HG03135 (cell line): ENCODE results near the gene ARL17A.
"Not testable (repeated sequence)": the region's sequence is repeated elsewhere in the genome, so short reads cannot be mapped to it uniquely, and the experiment has no call there.

ENCODE experiments used
- ATAC-seq: cut with Tn5 transposase; IDR thresholded peaks from one replicate; pipeline ENCODE4 v1.9.1; 2021; ENCODE audit warnings: mild to moderate bottlenecking, moderate library complexity; ENCODE audit not compliant: unreplicated experiment

Gene ARL17A

DNA sequence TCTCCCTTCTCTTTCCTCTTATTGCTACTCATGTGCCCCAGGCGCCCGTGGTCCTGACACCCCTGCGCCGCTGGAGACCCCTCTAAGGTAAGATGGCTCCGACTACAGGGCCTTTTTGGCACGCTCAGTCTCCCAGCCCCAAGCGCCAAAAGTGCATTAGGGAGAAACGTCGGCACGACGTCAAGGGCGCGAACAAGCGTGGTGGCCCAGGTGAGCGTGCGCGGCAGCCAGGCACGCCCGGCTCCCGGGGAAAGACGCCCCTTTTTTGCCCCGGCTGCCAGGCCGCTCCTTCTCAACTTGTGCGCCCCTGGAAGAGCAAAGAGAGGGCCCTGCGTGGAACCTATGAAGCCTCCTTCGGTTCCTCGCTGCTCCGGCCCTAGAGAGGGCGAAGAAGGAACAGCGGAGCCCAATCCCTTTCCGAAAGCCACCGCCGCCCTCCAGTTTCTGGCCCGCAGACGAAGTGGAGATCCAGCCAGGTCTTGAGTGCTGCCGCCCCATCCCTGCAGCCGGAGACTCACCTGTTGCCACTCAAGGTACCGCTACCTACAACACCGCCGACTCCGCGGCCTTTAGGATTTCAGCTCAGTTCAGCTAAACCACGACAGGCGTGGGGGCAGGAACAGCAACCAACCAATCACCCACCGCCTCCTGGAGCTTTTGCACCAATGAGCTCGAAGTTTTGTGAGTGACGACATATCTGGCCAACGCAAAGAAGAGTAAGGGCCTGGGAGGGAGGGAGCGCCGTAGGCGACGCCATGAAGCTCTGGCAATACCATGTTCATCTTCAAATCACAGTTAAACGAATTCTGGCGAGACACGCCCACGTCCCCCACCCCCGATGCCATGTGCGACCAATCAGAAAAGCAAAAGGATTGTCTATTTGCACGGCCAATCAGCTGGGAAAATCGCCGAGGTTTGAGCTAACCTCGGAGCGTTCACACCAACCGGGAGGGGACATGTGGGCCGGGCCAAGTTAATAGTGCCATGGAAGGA, at the start of gene ARL17A:
Gene ARL17A (minus strand): TSS at position 609 of the 993 bp plus-strand sequence. CDS start 3,369 bp downstream, outside the sequence.
- peak; percentile 91 for ATAC-seq

GRCh38 chr17:46628753-46629436, 49.4 kb upstream of the ARL17A start:
- ATAC-seq = peak; percentile 59

- ATAC-seq = not testable (repeated sequence)
These were observed 48.0 kb upstream of the ARL17A start for GRCh38 chr17:46627452-46627851.

DNA sequence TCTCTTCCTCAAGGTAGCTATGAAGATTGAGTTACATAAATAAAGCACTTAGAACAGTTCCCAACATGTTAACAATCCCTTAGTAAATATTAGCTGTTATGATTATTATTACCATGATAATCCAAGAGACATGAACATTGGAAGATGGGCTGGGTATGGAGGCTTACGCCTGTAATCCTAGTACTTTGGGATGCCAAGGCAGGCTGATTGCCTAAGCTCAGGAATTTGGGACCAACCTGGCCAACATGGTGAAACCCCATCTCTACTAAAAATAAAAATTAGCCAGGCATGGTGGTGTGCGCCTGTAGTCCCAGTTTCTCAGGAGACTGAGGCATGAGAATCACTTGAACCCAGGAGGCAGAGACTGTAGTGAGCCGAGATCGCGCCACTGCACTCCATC, 45.2 kb upstream of the ARL17A start:
- ATAC-seq = not testable (repeated sequence)

GRCh38 chr17:46623790-46624189, 44.3 kb upstream of the ARL17A start:
- not testable (repeated sequence) for ATAC-seq

DNA sequence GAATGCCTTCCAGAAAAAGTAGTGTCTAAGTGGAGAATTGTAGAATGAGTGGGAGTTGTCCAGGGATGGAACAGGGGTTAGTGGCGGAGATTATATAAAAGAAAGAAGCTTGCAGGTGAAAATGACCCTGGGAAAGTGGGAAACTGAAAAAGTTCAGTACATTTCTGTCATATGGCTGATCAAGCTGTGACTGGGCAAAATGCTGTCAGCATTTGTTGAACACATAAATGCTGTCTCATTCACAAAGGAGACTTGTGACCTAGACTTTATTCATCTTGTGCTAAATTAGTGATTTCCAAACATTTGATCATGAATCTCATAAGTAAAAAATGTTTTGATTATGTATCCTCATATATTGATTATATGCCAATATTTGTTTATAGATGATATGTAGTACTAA, 39.5 kb upstream of the ARL17A start:
- ATAC-seq = not testable (repeated sequence)

- not testable (repeated sequence) for ATAC-seq
These were observed 37.6 kb upstream of the ARL17A start for GRCh38 chr17:46617121-46617520.

DNA sequence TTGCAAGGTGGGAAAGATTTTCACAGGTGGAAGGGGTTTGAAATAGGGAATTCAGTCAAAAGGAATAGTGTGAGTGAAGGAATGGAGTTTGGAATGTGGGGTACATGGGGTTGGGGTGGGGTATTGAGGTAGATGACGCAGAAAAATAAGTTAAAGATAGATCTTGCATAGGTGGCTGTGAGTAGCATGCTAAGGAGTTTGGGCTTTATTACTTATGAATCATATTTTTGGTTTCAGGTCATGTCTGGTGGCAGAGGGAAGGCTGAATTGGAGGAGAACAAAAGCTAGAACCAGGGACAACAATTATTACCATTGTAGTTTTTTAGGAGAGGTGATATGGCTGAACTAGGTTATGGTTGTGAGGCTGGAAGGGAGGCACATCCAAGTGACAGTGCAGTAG, 34.4 kb upstream of the ARL17A start:
- not testable (repeated sequence) for ATAC-seq

DNA sequence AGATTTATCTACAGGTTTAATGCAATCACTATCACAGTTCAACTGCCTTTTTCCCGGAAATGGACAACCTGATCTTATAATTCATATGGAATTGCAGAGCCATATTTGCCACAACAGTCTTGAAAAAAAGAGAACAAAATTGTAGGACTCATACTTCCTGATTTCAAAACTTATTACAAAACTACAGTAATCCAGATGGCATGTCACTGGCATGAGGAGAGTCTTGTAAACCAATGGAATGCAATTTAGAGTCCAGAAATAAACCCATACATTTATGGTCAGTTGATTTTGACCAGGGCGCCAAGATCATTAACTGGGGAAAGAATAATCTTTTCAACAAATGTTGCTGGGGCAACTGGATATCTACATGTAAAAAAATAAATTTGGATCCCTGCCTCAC, 31.8 kb upstream of the ARL17A start:
- not testable (repeated sequence) for ATAC-seq

DNA sequence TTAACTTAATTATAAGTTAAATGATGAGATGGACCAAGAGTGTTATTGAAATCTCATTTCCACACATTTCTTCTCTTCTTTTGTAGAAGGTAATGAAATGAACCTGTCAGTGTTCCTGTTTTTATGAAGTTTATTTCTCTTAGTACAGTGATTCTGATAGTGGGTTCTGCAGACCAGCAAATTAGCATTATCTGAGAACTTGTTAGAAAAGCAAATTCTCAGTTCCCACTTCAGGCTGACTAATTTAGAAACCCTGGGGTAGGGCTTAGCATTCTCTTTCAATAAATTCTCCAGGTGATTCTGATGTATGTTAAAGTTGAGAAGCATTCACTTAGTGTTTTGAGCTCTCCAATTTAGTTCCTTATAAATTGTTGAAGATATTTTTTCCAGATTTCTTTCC, 23.6 kb upstream of the ARL17A start:
- ATAC-seq = peak; percentile 86

DNA sequence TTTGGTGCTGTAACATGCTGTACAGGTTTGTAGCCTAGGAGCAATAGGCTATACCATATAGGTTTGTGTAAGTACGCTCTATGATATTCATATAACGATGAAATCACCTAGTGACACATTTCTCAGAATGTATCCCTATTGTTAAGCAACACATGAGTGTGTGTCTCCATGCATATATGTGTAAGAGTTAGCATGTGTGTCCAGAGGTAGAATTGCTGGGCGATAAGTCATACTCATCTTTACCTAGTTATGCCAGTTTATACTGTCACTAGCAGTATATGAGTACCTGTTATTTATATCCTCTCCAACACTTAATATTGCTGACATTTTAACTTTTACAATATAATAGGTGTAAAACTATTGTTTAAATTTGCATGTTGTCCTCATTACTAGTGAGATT, 21.3 kb upstream of the ARL17A start:
- ATAC-seq = not testable (repeated sequence)

- ATAC-seq = peak; percentile 57
These were observed 18.9 kb upstream of the ARL17A start for GRCh38 chr17:46598344-46598931.

DNA sequence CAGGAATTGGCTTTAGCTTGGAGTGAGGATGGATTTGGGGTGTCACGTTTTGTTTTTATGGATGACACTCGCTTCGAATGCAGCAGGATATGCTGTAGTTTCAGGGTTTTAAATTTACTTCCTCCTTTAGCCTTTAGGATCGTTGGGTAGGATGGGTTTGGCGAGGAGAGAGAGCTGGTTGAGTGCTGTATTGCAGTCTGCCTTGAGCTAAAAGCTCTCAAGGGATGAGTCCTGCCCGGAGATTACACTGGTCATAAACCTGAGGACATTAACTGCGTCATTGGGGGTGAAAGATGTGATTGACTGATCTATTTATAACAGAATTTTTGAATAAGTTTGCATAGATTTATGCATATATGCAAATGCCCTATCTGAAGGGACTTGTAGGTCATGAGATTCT, 11.8 kb upstream of the ARL17A start:
- ATAC-seq = not testable (repeated sequence)

GRCh38 chr17:46590157-46591146, 11.0 kb upstream of the ARL17A start, which contains the start of gene NSF:
Gene NSF (plus strand): TSS chr17:46590669. CDS start chr17:46590776, 107 bp downstream.
- ATAC-seq = peak; percentile 68

- not testable (repeated sequence) for ATAC-seq
These were observed 6.0 kb upstream of the ARL17A start for GRCh38 chr17:46585444-46585843.

- ATAC-seq = not testable (repeated sequence)
These were observed 591 bp upstream of the ARL17A start for GRCh38 chr17:46580082-46580481.

- ATAC-seq = not testable (repeated sequence)
These were observed 7.7 kb downstream of the ARL17A start for GRCh38 chr17:46571796-46572195.

- ATAC-seq = not testable (repeated sequence)
These were observed 12.5 kb downstream of the ARL17A start for GRCh38 chr17:46566980-46567379.

- peak; percentile 62 for ATAC-seq
These were observed 13.2 kb downstream of the ARL17A start for GRCh38 chr17:46566284-46566683.

- ATAC-seq = not testable (repeated sequence)
These were observed 19.4 kb downstream of the ARL17A start for GRCh38 chr17:46560048-46560447.
